Mucosa of rectum (tissue), 2 donors: ENCODE data around the gene RHOBTB3.

Source experiments
- H3K27ac ChIP-seq, 2 donors: one replicate each; pipeline ENCODE4 v1.7.0; 2013; ENCODE audit warnings: inconsistent platforms in 2 of 2, low read depth in 2 of 2, low read length in 2 of 2
- H3K27me3 ChIP-seq, 2 donors: one replicate each; pipeline ENCODE4 v1.7.0; 2013; ENCODE audit warnings: low read length in 2 of 2; ENCODE audit not compliant: control insufficient read depth in 2 of 2, insufficient read depth in 2 of 2
- H3K36me3 ChIP-seq, 2 donors: one replicate each; pipeline ENCODE4 v1.7.0; 2013; ENCODE audit warnings: low read length in 2 of 2; ENCODE audit not compliant: control insufficient read depth in 2 of 2, insufficient read depth in 2 of 2
- H3K4me1 ChIP-seq, 2 donors: one replicate each; pipeline ENCODE4 v1.7.0; 2013; ENCODE audit warnings: low read length in 2 of 2, mild to moderate bottlenecking in 1 of 2; ENCODE audit not compliant: control insufficient read depth in 2 of 2, insufficient read depth in 2 of 2
- H3K4me3 ChIP-seq, 2 donors: one replicate each; pipeline ENCODE4 v1.7.0; 2013; ENCODE audit warnings: low read length in 2 of 2
- H3K9ac ChIP-seq, 2 donors: one replicate each; pipeline ENCODE4 v1.7.0; 2013; ENCODE audit warnings: low read length in 2 of 2, low read depth in 1 of 2, mild to moderate bottlenecking in 1 of 2
- H3K9me3 ChIP-seq, 2 donors: one replicate each; pipeline ENCODE4 v1.7.0; 2013; ENCODE audit warnings: low read length in 2 of 2; ENCODE audit not compliant: control insufficient read depth in 2 of 2
- donor health status: healthy.
- donor health status: Normal muscosa, but diverticular disease.

RHOBTB3 gene

GRCh38 chr5:95799191-95799835 is 68.2 kb downstream of the RHOBTB3 start:
- H3K4me3 ChIP-seq, result no peak overlapping the region
- no peaks in the 10 kb centered on the region for H3K4me1 ChIP-seq
- H3K27me3 ChIP-seq, result no peaks in the 10 kb centered on the region
- H3K27ac ChIP-seq, result no peak overlapping the region
- peaks cover under 1 to 3% of the 10 kb centered on the region in 2 donors for H3K36me3 ChIP-seq
- no peaks in the 10 kb centered on the region for H3K9me3 ChIP-seq
- no peak overlapping the region for H3K9ac ChIP-seq

DNA sequence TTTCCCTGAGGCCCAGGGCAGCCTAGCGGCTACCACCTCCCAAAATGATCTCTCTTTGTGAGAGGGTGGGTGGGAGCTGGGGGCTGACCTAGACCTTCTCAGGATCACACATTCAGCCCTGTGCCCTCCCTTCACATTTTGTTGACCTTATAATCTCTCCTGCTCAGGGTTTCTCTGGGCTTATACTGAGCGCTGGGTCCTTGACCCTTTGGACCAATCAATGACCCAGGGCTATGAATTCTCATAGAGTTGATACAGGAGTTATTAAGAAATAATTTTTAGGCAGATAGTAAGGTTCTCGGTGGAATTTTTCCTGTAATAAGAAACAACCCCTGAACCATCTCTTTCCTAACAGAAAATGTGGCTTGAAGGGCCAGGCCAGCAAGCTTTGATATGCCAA is 69.4 kb downstream of the RHOBTB3 start:
- H3K36me3 ChIP-seq, result peaks cover 0 to under 1% of the 10 kb centered on the region in 2 donors
- no peak overlapping the region for H3K4me3 ChIP-seq
- H3K9me3 ChIP-seq, result no peaks in the 10 kb centered on the region
- H3K9ac ChIP-seq, result no peak overlapping the region
- no peak overlapping the region for H3K27ac ChIP-seq
- no peaks in the 10 kb centered on the region for H3K27me3 ChIP-seq
- H3K4me1 ChIP-seq, result no peaks in the 10 kb centered on the region

GRCh38 chr5:95801532-95801931 is 70.4 kb downstream of the RHOBTB3 start:
- H3K27me3 ChIP-seq, result no peaks in the 10 kb centered on the region
- H3K4me1 ChIP-seq, result no peaks in the 10 kb centered on the region
- no peak overlapping the region for H3K4me3 ChIP-seq
- no peak overlapping the region for H3K9ac ChIP-seq
- H3K27ac ChIP-seq, result no peak overlapping the region
- H3K9me3 ChIP-seq, result no peaks in the 10 kb centered on the region
- H3K36me3 ChIP-seq, result no peaks in the 10 kb centered on the region

- Histone ChIP-seq H3K9me3 (no peaks in the 10 kb centered on the region), H3K27me3 (no peaks in the 10 kb centered on the region), H3K9ac (no peak overlapping the region), H3K4me1 (no peaks in the 10 kb centered on the region), H3K4me3 (no peak overlapping the region), H3K36me3 (no peaks in the 10 kb centered on the region), H3K27ac (no peak overlapping the region)
These were observed 70.8 kb downstream of the RHOBTB3 start for GRCh38 chr5:95801961-95802360.

DNA sequence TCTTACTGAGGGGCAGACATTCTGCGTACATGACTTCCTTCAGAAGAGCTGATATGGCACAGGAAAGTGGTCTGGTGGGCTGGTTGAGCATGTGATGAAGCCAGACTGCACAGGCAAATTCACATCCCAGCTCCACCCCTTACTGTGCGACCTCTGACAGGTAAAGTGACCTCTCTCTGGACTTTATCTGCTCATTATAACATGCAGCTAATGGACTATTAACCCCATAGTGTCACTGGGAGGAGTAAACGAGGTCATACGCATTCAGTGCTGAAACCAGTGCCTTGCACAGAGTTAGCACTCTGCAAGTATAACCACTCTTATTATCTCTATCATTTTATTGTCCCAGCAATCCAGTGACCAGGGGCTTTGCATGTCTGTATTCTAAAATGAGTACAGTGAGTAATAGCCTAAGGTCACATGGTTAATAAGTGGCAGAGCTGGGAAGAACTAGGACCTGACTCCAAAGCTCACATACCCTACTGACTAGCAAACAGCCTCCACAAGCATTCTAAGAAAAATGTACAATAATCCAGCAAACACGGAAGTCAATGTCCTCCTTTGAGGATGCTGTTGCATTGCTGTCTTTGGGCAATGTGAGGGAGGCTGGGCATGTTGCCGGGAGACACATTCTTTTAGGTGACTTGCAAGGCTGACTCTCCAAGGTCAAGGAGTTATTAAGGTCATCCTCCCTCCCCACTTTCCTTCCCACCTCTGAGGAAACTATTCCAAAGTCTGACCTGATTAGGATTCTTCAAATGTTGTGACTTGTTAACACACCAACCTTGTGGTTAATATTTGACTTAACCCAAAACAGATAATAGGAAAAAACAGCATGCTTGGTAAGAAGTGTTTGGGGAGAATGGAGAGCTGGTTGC is 72.4 kb downstream of the RHOBTB3 start:
- Histone ChIP-seq H3K4me1 (peaks cover 7 to 8% of the 10 kb centered on the region in 2 donors), H3K27me3 (no peaks in the 10 kb centered on the region), H3K9me3 (no peaks in the 10 kb centered on the region), H3K4me3 (no peak overlapping the region), H3K9ac (no peak overlapping the region), H3K36me3 (no peaks in the 10 kb centered on the region), H3K27ac (no peak overlapping the region)

- Histone ChIP-seq H3K27me3 (no peaks in the 10 kb centered on the region), H3K4me3 (no peak overlapping the region), H3K36me3 (no peaks in the 10 kb centered on the region), H3K27ac (no peak overlapping the region), H3K9me3 (no peaks in the 10 kb centered on the region), H3K4me1 (peaks cover 22 to 23% of the 10 kb centered on the region in 2 donors), H3K9ac (no peak overlapping the region)
These were observed 73.8 kb downstream of the RHOBTB3 start for GRCh38 chr5:95804736-95805539.

DNA sequence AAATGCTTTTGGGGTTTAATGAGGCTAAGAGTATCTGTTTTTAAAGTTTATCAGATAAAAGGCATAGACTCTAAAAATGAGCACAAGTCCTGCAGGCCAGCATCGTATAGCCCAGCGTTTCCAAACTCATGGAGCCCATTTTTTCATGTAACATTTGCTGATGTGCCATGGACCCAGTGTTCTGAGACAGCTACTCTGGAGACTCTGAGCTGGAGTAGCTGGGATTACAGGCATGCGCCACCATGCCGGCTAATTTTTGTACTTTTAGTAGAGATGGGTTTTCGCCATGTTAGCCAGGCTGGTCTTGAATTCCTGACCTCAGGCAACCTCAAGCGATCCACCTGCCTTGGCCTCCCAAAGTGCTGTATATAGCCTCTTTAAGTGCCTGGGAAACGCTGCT is 75.6 kb downstream of the RHOBTB3 start:
- Histone ChIP-seq H3K36me3 (no peaks in the 10 kb centered on the region), H3K4me1 (peaks cover 33 to 36% of the 10 kb centered on the region in 2 donors), H3K9me3 (no peaks in the 10 kb centered on the region), H3K27me3 (no peaks in the 10 kb centered on the region), H3K9ac (no peak overlapping the region), H3K4me3 (no peak overlapping the region), H3K27ac (no peak overlapping the region)

DNA sequence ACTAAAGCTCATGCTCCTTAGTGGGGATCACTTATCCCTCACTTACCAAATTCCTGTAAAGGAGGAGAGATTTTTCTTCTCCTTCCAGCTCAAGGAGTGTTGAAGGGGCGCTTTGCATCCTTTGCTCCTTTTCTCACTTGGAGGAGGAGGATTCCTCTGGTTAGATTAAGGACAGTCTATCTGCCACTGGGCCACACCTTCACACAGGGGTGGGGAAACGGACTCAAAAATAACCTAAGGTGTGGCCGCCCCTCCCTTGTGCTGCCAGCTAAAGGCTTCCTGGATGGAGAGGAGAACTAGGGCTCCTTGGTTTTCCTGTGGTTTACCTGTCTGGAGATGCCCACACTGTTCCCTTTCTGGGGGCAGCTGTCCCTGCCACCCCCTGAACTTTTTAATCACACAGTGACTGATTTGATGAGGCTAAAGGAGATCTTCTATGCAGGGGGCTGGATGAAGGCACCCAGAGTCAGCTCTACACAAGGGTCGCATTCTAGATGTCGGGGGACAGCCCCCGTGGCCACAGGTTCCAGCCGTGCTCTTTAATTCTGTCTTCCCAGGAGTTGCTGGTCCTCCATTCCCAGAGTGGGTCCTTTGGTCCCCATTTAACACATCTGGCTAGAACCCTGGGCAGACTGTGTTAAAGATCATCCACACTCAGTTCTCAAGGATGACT is 77.0 kb downstream of the RHOBTB3 start:
- Histone ChIP-seq H3K36me3 (peaks cover 0 to 5% of the 10 kb centered on the region in 2 donors), H3K27me3 (no peaks in the 10 kb centered on the region), H3K9ac (peak overlapping the region; percentile 14 to 44), H3K9me3 (no peaks in the 10 kb centered on the region), H3K4me3 (peak overlapping the region in 1 of 2 donors; percentile 37), H3K27ac (peak overlapping the region; percentile 69 to 76), H3K4me1 (peaks cover 38 to 47% of the 10 kb centered on the region in 2 donors)

DNA sequence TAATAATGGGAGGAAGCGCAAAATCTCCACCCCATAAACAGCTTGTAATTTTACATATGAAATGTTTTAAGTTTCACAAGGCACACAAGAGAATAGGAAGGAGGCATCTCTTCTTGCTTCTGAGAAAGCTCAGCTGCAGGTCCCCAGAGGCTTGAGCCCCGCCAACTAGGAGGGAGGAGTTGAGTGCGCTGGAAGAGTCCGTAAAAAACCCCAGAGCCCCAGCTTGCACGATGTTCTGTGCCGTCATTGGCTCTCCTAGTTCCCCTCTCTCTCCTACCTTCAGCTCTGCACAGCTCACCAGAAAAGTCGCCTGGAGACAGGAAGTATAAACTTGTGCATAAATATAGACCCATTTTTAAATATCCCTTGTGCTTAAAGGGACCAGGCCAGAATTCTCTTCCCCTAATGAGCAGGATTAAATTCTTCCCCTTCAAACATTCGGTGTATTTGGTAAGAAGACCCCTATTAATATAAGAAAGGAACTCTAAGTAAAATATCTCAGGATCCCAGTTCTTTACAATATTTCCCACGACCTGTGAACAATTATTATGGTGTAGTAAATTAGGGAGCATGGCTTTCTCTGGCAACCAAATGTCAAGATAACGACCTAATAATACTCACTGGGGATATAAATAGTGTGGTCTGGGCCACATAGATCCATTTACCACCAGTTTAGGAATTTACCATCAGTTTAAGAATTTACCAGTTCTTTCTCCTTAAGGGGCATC is 77.7 kb downstream of the RHOBTB3 start:
- Histone ChIP-seq H3K9me3 (no peaks in the 10 kb centered on the region), H3K9ac (peak overlapping the region in 1 of 2 donors; percentile 35), H3K4me1 (peaks cover 43 to 52% of the 10 kb centered on the region in 2 donors), H3K36me3 (peaks cover 0 to 5% of the 10 kb centered on the region in 2 donors), H3K4me3 (peak overlapping the region; percentile 2 to 37), H3K27ac (peak overlapping the region; percentile 69 to 76), H3K27me3 (no peaks in the 10 kb centered on the region)
